HG02798 (cell line): Measurements from ENCODE around the gene BAIAP3.
"Not testable (repeated sequence)": the region's sequence is repeated elsewhere in the genome, so short reads cannot be mapped to it uniquely, and the experiment has no call there.

Experiments
- ATAC-seq: cut with Tn5 transposase; IDR thresholded peaks from one replicate; pipeline ENCODE4 v1.9.1; 2021; ENCODE audit warnings: mild to moderate bottlenecking; ENCODE audit not compliant: unreplicated experiment, poor library complexity

BAIAP3 gene, protein sequence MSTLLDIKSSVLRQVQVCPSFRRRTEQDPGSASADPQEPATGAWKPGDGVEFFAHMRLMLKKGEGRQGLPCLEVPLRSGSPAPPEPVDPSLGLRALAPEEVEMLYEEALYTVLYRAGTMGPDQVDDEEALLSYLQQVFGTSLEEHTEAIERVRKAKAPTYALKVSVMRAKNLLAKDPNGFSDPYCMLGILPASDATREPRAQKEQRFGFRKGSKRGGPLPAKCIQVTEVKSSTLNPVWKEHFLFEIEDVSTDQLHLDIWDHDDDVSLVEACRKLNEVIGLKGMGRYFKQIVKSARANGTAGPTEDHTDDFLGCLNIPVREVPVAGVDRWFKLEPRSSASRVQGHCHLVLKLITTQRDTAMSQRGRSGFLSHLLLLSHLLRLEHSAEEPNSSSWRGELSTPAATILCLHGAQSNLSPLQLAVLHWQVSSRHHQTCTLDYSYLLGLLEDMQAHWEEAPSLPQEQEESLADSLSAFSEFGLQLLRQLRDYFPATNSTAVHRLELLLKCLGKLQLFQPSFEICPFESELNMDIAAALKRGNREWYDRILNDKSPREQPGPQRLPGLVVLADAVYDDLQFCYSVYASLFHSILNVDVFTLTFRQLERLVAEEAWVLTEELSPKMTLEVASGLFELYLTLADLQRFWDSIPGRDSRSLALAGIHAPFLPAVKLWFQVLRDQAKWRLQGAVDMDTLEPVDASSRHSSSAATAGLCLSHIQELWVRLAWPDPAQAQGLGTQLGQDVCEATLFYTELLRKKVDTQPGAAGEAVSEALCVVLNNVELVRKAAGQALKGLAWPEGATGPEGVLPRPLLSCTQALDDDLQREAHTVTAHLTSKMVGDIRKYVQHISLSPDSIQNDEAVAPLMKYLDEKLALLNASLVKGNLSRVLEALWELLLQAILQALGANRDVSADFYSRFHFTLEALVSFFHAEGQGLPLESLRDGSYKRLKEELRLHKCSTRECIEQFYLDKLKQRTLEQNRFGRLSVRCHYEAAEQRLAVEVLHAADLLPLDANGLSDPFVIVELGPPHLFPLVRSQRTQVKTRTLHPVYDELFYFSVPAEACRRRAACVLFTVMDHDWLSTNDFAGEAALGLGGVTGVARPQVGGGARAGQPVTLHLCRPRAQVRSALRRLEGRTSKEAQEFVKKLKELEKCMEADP

DNA sequence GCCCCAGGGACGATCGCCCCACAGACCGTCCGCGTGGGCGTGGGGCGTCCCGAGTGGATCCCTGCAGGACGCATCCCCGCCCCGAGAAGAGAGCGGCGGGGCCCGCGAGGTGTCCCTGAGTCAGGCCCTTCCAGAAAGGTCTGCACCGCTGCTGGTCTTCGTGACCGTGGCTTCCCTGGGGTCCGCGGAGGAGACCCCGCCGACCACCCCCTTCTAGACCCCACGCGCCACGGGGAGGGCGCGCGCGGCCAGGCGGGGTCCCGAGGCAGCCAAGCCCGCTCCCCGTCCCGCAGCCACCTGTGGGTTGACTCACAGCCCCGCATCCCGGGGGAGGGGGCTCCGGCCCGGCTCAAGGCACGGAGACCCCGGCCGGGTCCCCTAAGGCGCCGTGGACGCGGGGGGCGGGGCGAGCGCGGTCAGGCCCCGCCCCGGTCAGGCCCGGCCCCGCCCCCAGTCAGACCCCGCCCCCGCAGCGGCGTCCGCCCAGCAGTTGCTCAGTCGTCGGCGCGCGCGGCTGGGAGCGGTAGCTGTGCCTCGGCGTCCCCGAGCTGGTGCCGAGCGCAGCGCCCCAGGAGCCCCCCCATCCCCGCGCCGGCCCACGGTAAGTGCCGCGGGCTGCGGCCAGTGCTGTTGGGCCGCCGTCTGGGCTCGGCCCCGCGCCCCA is at the start of gene BAIAP3:
Gene BAIAP3 (plus strand): TSS at position 497 of the 664 bp plus-strand sequence. CDS start 4,905 bp downstream, outside the sequence.
- no peak for ATAC-seq

DNA sequence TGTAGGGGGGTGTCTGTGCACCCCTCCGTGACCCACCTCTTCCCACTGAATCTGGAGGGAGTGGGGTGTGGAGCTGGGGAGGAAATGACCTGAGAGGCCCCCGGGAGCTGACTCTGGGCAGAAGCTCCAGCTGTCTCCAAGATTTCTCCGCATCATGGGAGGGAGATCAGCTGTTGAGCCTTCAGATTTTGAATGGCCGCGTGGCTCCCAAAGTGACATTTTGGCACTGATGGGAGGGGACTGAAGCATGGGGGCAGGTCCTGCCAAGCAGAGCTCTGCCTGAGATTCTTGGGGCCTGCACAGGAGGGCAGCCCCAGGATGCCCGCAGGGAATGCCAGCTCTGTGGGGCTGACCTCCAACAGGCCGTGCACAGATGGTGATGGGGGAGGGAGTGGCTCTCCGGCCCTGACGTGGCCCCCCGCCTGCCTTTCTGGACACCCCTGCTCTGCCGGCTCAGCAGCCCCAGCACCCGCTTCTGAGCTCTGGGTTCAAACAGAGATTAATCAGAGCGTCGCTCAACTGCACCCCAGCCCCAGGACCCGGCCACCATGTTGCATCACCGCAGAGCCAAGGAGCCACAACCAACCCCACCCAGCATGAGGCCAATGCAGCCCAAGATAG is 49.3 kb upstream of the BAIAP3 start:
- no peak for ATAC-seq

DNA sequence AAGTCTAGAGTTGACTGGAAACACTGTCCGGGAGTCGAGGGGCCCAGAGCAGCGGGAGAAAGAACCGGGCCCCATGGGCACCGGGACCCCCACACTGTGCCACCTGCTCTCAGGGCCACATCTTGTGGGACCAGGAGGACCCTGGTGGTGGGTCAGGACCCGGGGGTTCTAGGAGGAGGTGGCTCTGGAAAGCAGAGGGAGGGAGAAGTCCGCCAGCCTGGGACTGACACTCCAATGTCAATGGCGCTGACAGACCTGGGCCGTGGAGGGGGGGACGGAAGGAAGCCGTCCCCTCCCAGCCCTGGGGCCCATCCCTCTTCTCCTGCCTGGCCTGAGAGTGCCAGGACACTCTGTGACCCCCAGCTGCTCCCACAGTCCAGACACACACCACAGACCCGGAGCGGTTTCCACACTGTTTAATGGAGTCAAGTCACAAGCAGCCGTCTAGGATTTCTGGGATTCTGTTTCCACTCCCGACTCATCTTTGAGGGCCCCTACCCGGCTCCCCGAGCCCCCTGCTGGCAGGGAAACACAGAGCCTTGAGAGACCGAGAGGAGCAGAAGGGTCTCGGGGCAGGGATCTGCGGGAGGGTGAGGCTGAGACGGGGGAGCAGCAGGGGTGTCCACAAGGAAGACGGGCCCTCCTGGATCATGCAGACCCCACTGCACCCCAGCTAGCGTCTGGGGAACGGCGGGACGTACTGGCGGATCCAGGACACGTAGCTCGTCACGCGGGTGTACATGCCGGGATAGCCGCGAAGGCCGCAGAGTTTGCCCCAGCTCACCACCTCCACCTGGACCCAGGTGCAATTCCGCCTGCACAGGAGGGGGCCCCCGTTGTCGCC is 47.6 kb upstream of the BAIAP3 start:
- no peak for ATAC-seq

DNA sequence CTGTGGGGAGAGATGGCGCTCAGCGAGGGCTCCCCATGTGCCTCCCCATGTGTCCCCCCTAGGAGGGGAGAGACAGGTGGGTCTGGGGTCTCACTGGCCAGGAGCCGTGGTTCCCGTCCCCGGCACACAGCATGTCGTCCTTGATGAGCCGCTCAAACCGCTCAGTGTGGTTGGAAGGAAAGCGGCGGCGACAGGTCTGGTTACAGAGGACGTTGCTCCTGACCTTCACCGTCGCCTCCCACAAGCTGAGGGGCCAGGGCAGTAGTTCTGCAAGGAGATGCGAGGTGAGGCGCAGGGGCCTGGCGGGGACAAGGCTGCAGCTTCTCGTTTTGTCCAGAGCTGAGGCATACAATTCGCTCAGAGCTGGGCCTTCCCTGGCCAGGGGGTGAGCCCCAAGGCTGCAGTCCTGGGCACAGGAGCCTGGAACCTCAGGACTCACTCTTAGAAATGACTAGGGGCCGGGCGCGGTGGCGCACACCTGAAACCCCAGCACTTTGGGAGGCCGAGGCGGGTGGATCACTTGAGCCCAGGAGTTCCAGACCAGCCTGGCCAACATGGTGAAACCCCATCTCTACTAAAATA is 46.8 kb upstream of the BAIAP3 start:
- ATAC-seq = no peak

DNA sequence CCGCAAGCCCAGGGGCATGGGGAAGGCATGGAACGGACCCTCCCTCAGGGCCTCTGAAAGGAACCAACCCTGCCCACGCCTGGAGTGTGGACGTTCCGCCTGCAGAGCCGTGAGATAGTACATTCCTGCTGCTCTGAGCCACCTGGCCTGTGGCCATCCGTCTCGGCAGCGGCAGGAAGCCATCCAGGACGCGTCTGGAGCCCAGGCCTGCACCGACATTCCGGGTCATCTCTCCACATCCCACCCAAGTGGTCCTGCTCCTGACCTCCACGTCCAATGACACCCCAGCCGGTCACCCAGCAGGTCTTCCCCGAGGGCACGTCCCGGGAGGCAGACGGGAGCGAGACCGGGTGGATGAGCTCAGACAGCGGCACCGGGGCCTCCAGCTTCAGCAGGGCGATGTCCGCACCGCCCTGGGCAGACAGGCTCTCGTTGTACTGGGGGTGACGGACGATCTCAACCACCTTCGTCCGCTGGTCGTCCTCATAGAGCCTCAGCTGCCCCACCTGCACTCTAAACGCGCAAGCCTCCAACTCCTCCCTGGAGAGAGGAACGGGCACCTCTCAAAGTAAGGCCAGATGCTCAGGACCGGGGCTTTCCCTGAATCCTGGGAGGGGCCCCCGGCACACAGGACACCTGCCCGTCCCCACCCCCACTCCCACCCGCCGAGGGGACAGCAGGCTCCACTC is 45.3 kb upstream of the BAIAP3 start:
- ATAC-seq = no peak

DNA sequence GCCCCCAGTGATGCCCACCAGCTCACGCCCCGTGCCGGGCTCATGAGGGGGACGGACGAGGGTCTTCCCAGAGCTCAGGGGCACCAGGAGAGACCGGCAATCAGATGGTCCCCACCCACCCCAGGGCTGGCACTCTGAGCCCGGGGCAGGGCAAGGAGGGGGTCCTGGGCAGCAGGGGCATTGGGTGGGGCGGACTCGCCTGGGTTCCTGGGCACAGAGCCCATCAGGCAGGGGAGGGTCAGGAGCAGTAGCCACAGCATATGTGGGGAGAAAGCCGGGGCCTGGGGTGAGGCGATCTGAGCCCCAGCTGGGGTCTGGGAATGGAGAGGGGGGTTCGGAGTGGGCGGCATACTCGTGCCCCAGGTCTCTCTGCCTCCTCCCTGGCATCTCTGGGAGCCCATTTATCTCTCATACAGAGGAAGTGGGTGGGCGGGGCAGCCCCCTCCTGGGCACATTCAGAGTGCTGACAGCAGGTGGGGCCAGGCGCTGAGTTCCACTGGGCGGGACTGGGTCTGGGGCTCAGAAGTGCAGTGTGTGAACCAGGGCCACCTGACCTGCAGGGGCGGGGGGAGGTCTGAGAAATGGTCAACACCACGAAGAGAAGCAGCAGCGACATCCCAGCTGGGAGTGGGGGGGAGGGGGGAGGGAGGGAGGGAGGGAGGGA is 44.5 kb upstream of the BAIAP3 start:
- ATAC-seq = no peak

DNA sequence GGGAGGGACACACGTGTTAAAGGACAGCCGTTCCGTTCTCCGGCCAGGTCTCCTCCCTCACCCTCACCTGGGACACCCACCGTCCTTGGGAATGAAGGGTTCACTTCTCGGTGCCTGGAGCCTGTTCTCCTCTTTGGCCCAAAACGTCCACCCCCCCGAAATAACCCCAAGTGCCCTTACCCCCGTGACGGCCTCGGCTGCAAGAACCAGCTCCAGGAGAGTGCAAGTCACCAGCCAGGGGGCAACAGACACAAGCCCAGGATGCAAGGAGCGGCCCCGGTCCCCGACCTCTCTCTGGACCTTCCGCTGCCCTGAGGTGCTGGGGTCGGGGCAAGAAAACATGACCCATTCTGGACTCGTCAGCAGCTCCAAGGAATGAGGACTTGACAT is 44.0 kb upstream of the BAIAP3 start:
- ATAC-seq = no peak

DNA sequence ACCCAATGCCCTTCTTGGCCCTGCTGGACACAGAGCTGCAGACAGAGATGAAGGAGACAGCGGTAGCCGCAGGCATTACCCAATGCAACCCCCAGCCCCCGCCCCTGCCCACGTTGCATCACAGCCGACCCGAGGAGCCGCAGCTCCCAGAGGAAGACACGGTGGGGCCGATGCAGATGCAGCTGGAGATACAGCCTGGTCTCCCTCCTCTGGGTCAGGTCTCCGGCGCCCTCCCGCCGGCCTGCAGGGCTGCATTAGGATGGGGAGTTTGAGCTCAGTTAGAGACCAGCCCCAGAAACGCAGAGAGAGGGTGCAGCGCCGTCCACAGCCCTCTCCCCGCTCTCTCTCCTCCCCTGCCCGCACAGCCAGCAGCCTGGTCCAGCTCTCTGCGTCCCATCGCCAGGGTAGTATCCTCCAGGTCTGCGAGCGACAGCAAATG is 43.4 kb upstream of the BAIAP3 start:
- ATAC-seq = no peak

DNA sequence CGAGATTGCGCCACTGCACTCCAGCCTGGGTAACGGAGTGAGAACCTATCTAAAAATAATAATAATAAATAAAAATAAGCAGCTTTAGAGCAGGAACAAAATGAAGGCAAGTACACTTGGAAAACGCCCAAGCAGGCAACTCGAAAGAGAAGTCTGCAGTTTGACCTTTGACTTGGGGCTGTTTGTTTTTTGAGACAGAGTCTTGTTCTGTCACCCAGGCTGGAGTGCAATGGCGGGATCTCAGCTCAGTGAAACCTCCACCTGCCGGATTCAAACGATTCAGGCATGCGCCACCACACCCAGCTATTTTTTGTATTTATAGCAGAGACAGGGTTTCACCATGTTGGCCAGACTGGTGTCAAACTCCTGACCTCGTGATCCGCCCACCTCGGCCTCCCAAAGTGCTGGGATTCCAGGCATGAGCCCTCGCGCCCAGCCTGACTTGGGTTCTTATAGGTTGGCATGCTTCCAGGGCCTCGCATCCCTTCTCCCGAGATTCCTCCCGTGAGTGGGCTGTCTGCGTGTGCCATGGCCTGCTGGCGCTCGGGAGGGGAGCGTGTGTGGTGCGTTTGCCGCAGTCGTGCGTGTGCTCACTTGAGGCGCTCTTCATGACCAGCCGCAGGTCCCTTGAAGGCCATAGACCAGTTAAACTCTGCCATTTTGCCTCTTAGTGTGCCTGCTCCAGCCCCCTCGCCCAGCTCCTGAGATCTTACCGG is 42.4 kb upstream of the BAIAP3 start:
- no peak for ATAC-seq

DNA sequence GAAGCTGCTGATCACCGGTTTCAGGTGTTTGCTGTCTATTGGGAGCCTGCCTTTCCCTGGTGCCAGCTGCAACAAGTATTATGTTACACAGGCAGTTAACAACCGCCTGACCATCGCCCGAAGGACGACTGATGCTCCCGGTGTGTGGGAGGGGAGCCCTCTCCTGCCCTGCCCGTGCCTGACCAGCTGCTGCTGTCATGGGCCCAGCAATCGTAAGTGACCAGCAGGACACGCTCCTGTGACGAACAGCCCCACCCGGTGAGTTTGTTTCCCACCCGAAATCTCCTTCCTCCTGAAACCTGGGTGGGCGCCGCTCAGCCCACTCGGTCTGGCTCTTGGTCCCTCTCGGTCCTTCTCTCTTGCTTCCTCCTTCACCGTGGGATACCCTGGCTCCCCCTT is 41.9 kb upstream of the BAIAP3 start:
- no peak for ATAC-seq

DNA sequence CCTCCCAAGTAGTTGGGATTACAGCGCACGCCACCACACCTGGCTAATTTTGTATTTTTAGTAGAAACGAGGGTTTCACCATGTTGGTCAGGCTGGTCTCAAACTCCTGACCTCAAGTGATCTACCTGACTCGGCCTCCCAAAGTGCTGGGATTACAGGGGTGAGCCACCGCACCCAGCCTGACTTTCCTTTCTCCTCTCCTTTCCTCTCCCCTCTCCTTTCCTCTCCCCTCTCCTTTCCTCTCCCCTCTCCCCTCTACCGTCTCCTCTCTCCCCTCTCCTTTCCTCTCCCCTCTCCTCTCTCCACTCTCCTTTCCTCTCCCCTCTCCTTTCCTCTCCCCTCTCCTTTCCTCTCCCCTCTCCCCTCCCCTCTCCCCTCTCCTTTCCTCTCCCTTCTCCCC is 41.2 kb upstream of the BAIAP3 start:
- not testable (repeated sequence) for ATAC-seq

DNA sequence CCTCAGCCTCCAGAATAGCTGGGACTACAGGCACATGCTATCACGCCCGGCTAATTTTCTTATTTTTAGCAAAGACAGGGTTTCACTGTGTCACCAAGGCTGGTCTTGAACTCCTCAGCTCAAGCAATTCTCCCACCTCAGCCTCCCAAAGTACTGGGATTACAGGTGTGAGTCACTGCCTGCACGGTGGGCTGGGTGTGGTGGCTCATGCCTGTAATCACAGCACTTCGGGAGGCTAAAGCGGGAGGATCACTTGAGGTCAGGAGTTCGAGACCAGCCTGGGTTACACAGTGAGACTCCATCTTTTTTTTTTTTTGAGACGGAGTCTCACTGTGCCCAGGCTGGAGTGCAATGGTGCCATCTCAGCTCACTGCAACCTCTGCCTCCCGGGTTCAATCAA is 40.6 kb upstream of the BAIAP3 start:
- not testable (repeated sequence) for ATAC-seq

DNA sequence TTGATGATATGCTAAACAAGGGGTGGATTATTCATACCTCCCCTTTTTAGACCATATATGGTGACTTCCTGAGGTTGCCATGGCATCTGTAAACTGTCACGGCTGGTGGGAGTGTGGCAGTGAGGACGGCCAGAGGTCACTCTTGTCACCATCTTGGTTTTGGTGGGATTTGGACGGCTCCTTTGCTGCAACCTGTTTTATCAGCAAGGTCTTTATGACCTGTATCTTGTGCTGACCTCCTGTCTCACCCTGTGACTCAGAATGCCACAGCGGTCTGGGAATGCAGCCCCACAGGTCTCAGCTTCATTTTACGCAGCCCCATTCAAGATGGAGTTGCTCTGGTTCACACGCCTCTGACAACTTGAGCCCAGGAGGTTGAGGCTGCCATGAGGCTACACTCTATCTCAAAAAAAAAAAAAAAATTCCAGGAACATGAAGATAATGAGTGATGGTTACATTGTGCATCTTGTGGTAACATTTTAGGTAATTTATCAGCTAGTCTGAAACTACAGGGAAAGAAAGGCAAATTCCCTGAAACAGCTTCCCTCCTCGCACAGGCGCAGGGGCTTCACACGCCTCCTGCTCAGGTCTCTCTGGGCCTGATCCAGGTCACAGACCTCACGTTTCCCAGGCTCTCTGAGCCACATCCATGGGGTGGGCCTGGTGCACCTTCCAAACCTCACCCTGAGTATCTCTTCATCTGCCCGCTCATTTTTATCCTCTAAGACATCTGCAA is 39.4 kb upstream of the BAIAP3 start:
- no peak for ATAC-seq

DNA sequence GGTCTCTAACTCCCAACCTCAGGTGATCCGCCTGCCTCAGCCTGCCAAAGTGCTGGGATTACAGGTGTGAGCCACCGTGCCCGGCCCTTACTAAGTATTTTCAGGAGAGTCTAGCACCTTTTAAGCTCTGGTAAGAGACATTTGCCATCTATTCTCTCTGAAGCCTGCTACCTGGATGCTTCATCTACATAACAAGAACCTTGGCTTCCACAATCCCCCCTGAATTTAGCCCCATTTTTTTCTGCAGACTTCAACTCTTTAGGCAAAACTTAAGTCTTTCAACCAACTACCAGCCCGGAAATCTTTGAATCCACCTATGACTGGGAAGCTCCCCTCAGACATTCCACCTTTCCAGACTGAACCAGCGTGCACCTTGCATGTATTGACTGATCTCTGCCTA is 38.0 kb upstream of the BAIAP3 start:
- no peak for ATAC-seq

DNA sequence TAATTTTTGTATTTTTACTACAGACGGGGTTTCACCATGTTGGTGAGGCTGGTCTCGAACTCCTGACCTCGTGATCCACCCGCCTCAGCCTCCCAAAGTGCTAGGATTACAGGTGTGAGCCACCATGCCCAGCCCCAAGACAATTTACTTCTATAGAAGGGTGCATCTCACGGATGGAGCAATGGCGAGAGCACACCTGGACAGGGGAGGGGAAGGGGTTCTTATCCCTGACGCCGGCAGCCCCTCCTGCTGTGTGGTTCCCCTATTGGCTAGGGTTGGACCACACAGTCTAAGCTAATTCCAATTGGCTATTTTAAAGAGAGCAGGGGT is 36.8 kb upstream of the BAIAP3 start:
- ATAC-seq = not testable (repeated sequence)

DNA sequence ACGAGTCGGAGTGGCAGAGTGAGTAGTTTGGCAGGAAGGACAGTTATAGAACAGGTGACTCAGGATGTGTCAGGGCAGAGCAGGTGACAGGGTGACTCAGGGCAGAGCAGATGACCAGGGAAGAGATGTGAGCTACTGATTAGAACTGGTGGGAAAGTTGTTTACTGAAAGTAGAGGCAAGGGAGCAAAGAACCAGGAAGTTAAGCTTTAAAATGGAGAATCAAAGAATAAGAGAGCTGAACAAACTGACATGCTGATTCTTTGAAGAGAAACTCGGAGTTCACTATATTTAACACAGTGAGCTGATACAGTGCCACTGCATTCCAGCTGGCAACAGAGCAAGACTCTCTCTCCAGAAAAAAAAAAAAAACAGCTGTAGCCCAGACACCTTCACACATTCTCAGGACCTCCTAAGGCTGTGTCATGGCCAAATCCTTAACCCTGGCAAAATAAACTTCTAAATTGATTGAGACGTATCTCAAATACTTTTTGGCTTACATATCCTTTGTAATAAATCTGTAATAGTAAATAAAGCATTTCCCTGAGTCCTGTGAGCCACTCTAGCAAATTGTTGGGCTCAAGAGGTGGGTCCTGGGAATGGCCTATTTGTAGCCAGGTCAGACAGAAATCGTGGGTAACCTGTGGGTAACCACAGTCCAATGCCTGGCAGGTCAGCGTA is 36.3 kb upstream of the BAIAP3 start:
- ATAC-seq = no peak
